SK-MEL-5 (cell line): Measurements from ENCODE around the gene EHD4. TPM values are rescaled to one million over a fixed set of nuclear protein-coding genes. Genes with fewer than 3 reads are reported as not detected.

Source experiments
- DNase-seq: peaks from one replicate; pipeline ENCODE4 v3.0.0-alpha.2; 2016; ENCODE audit warnings: low read depth, low spot score
- in situ Hi-C: cut with HindIII; loops from 2 replicates; pipeline ENCODE4 v1.10.0; 2016; ENCODE audit warnings: low sequenced_read_pairs, high pct_unique_total_duplicates, low pct_unique_long_range_greater_than_20kb
- total RNA-seq: library from RNA; depleted of rRNA; stranded (reverse); fragments of >200 nt; shearing (Covaris generic); gene quantifications from 2 replicates; pipeline ENCODE4 v1.2.3, GENCODE V29; 2014

EHD4 gene
- total RNA-seq, 1 experiment from 2014 or later = 4.9 TPM

- in situ Hi-C loops = no loop called here
- no peak for DNase-seq
These were observed 38.6 kb downstream of the EHD4 start for GRCh38 chr15:41933771-41934170.

GRCh38 chr15:41933326-41933725 lies 39.0 kb downstream of the EHD4 start:
- DNase-seq = no peak
- in situ Hi-C loops = no loop called here

DNA sequence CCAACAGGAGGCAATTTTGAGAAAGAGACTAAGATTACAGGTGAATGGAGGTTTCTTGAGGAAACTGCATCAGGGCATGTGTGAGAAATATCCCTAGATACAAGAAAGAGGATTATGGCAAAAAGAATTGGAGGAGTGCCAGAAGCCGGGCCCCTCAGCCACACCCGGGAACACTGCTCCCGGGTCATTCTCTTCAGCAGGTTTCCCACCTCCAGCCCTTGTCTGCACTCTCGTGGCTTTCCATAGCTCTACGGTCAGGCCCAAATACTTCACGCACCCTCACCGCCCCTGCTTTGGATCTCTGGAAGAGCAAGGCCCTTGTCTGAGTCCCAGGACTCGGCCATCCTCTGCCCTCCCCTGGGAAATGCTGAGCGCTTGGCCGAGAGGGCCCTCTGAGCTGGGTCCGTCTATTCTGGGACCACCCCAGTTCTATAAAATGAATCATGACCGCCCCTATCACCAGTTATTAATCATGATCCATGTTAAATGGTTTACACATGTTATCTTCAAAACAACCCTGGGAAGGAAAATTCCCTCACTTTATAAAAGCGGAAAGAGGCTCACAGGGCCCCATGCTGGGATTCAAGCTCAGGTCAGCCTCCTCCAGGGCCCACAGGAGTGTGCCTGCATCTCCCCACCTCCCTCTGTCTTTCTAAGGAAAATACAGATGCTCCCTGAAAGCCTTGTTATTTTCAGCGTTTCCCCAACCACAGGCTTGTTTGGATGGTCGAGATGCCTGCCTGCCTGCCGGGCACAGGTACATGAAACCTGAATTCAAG lies 39.7 kb downstream of the EHD4 start:
- in situ Hi-C loops = no loop called here
- DNase-seq = no peak

- no peak for DNase-seq
- in situ Hi-C loops = no loop called here
These were observed 40.3 kb downstream of the EHD4 start for GRCh38 chr15:41932101-41932500.

DNA sequence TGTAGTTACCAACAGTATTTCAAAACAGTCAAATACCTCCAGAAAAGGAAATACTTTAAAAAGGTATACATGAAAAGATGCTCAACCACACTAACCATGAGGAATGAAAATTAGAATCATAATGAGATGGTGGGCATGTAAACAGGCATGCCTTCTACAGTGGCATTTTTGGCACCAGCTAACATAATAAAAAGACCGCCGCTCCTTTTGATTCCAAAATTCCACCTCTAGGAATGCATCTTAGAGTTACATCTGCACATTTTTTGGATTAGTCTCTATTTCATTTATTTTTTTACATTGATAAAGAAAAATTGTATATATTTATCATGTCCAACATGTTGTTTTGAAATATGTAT lies 41.5 kb downstream of the EHD4 start:
- no peak for DNase-seq
- in situ Hi-C loops = no loop called here

DNA sequence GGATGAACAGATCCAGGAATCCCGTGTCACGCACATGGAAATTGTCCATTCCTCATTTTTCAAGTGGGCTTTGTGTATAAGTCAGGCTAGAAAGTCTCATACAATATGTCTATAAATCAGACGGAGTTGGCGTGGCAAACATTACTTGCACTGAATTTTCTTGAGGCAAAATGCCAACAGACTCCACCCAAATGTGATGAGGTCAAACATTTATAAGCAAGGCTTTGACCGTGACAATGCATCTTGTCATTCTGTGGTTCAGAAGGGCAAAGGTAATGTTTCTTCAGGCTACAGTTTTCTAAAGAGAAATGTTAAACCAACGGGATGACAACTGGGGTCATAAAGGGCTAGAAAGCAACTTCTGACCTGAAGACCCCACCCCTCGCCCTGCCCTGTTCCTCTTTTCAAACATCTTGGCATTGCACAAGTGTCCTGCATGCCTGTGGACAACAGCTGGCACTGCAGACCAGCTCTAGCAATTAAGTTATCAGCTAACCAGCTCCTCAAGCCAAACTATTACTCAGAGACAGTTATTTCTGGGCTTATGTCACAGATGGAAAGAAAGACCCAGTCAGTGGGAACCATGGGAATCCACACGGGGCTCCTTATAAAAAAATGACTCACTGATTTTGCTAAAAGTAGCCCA lies 42.0 kb downstream of the EHD4 start:
- in situ Hi-C loops = no loop called here
- DNase-seq = peak; percentile 55

DNA sequence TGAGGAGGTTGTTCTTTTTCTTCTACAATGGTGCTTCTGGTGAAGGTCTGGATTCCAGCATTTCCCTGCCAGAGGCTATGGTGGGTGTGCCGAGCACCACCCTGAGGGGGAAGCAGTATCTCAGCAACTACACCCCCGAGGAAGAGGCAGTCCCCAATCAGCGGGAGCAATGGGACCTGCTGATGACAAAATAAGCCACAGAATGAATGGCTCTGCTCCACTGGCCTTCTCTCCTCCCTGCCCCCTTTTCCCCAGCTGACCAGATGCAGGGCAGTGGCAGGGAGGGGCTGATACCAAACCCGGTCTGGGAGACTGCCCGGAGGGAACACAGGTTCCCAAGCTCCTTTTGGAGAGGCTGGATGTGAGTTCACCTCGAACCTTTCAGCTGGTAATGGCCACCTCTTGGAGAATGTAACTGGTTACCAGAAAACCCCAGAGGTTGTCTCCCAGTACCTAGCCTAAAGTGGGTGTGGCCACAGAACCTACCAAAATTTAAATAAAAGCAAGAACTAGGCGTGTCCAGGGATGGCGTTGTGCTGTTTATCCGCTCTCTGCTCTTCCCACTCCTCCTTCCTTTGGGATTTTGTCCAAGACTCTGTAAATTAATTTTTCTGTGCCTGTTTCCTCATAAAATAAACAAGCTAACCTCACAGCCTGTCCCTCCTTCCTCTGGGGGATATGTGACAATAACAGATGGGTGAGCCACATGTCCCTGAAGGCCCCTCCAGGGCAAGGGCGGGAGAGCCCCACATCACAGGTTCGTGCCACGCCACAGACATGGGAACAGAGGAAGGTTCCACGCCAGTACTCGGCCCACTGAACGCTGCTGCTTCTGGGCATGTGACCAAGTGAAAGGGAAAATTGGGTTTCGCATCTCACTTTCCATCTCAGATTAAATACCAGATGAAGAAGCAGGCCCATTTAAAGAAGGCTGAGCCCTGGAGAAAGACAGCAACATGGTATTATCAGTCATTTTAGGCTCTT lies 43.4 kb downstream of the EHD4 start:
- in situ Hi-C loops = no loop called here
- DNase-seq = no peak

- in situ Hi-C loops = no loop called here
- DNase-seq = no peak
These were observed 44.3 kb downstream of the EHD4 start for GRCh38 chr15:41928100-41928499.

DNA sequence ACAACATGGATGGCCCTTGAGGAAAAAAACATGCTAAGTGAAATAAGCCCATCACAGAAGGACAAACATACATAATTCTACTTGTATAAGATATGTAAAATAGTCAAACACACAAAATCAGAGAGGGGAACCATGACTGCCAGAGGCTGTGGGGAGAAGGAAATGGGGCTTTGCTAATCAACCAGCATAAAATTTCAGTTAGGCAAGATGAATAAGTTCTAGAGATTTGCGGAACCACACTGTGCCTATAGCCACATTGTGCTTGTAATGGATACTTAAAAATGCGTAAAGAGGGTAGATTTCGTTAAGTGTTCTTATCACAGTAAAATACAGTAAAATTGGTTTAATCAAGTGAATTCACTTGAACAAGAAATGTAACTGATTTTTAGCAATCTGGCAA lies 44.8 kb downstream of the EHD4 start:
- in situ Hi-C loops = no loop called here
- no peak for DNase-seq

- in situ Hi-C loops = no loop called here
- no peak for DNase-seq
These were observed 45.9 kb downstream of the EHD4 start for GRCh38 chr15:41926185-41927056.

- in situ Hi-C loops = no loop called here
These were observed 47.2 kb downstream of the EHD4 start for GRCh38 chr15:41925086-41925608.

GRCh38 chr15:41923401-41923997 lies 48.9 kb downstream of the EHD4 start:
- in situ Hi-C loops = no loop called here
- DNase-seq = no peak

More at GRCh38 chr15:41925086-41925608, 47.2 kb downstream of the EHD4 start:
- no peak for DNase-seq

GRCh38 chr15:41922353-41922752 lies 50.0 kb downstream of the EHD4 start:
- no peak for DNase-seq
- in situ Hi-C loops = no loop called here

DNA sequence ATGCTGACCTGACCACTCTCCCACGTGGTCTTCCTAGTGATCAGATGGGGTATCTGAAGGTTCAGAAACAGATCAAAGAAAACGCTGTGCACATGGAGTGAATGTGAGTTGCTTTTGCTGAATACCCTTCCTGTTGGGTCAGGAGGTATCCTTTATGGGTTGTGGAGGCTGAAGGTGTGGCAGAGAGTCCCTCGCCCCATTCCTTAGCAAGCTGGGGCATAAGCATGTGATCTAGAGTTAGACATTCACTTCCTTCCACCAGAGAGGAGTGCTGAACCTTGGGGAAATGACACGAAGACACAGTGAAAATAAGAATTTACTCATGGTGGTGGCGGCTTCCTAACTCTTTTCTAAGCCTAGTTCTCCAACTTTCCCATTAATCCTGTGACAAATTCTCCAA lies 50.7 kb downstream of the EHD4 start:
- in situ Hi-C loops = no loop called here

DNA sequence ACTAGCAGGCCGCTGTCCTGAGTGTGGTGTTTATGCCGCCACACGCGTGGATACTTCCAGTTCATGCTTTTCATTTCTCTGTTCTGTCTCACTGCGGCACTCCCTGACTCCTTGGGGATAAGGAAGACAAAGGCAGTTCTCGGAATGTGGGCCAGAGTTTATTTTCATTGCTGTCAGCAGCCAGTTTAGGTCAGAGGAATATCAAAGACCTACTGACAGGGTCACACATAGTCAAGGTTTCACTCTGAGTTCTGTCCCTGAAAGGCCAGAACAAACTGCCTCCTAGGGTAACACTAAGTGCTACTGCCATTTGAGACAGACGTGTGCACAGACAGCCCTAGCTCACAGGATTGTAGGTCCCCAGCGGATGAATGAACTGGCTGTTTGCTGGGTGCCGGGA lies 51.2 kb downstream of the EHD4 start:
- no peak for DNase-seq
- in situ Hi-C loops = no loop called here

More for the DNA sequence above, 50.7 kb downstream of the EHD4 start:
- no peak for DNase-seq

GRCh38 chr15:41919954-41920538 lies 52.3 kb downstream of the EHD4 start:
- no peak for DNase-seq
- in situ Hi-C loops = no loop called here
